Stimulated activated naive B cell treated with anti-CD40 and anti-IgM and Interleukin-4, amounts not matched to agents 10 μg/mL and 1 μg/mL and 100 μg/mL, for 72 hours (primary cell): ENCODE measurements around the gene POC1A.
A peak's percentile ranks its signal among the peaks of the same experiment; 100 is the strongest.
"Not testable (repeated sequence)": the region's sequence is repeated elsewhere in the genome, so short reads cannot be mapped to it uniquely, and the experiment has no call there.

Experiments used
- ATAC-seq, 2 donors: fragments of 150-1000 bp; cut with Tn5 transposase; replicated peaks; 2 replicates each; pipeline ENCODE4 v1.10.0; 2021; ENCODE audit warnings: moderate library complexity in 1 of 2
- DNase-seq: peaks from one replicate; pipeline ENCODE4 v3.0.0; 2021
- H3K27ac Mint-ChIP-seq: one replicate; pipeline ENCODE4 v1.8.0; 2022; ENCODE audit warnings: mild to moderate bottlenecking, mixed read lengths
- H3K27me3 Mint-ChIP-seq, 2 donors: one replicate each; pipeline ENCODE4 v1.8.0; 2022; ENCODE audit warnings: mixed read lengths in 2 of 2
- H3K36me3 Mint-ChIP-seq, 2 donors: one replicate each; pipeline ENCODE4 v1.8.0; 2022; ENCODE audit warnings: mixed read lengths in 2 of 2, mild to moderate bottlenecking in 1 of 2
- H3K4me1 Mint-ChIP-seq, 2 donors: one replicate each; pipeline ENCODE4 v1.8.0; 2022; ENCODE audit warnings: mixed read lengths in 2 of 2, mild to moderate bottlenecking in 1 of 2
- H3K4me3 Mint-ChIP-seq, 2 donors: one replicate each; pipeline ENCODE4 v1.8.0; 2022; ENCODE audit warnings: mild to moderate bottlenecking in 2 of 2, mixed read lengths in 2 of 2, moderate library complexity in 1 of 2
- H3K9me3 Mint-ChIP-seq, 2 donors: one replicate each; pipeline ENCODE4 v1.8.0; 2022; ENCODE audit warnings: mixed read lengths in 2 of 2, mild to moderate bottlenecking in 1 of 2

Gene POC1A

DNA sequence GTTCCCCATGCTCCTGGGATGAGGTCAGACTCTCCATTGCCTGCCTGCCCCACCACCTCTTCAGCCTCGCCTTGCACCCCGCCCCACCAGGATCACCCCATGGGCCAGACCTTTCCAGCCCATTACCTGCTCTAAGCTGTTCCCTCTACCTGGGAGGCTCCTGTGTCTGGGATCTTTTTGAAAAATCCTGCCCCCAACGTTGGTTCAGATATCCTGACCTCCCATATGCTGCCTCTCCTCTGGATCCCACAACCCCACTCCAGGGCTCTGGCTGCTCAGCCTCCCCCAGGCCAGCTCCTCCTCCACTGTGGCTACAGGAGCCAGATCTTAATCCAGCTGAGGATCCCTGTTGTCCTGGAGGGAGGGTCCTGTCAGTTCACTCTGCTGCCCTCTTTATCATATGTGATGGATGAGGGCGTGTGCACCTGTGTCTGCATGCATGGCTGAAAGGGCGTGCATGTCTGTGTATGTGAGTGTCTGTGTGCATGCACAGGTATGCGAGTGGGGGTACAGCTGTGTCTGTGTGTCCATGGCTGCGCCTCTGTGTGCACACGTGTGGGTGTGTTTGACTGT lies 22.0 kb upstream of the POC1A start:
- H3K27ac Mint-ChIP-seq: peak overlapping the region; percentile 57
- H3K27me3 Mint-ChIP-seq: no peaks in the 10 kb centered on the region
- DNase-seq (no peak), ATAC-seq (no peak)
- H3K9me3 Mint-ChIP-seq: no peaks in the 10 kb centered on the region
- no peaks in the 10 kb centered on the region for H3K36me3 Mint-ChIP-seq
- no peak overlapping the region for H3K4me3 Mint-ChIP-seq
- H3K4me1 Mint-ChIP-seq: peaks cover 0 to 2% of the 10 kb centered on the region in 2 donors

- peaks cover 0 to 2% of the 10 kb centered on the region in 2 donors for H3K4me1 Mint-ChIP-seq
- DNase-seq (no peak), ATAC-seq (no peak)
- H3K9me3 Mint-ChIP-seq: no peaks in the 10 kb centered on the region
- no peak overlapping the region for H3K27ac Mint-ChIP-seq
- no peak overlapping the region for H3K4me3 Mint-ChIP-seq
- H3K36me3 Mint-ChIP-seq: no peaks in the 10 kb centered on the region
- no peaks in the 10 kb centered on the region for H3K27me3 Mint-ChIP-seq
Measured at GRCh38 chr3:52175416-52176179, 21.4 kb upstream of the POC1A start.

GRCh38 chr3:52174896-52175295 lies 20.7 kb upstream of the POC1A start:
- ATAC-seq: no peak
- DNase-seq: no peak
- H3K4me3 Mint-ChIP-seq: no peak overlapping the region
- no peaks in the 10 kb centered on the region for H3K36me3 Mint-ChIP-seq
- H3K4me1 Mint-ChIP-seq: no peaks in the 10 kb centered on the region
- H3K27ac Mint-ChIP-seq: no peak overlapping the region
- no peaks in the 10 kb centered on the region for H3K9me3 Mint-ChIP-seq
- no peaks in the 10 kb centered on the region for H3K27me3 Mint-ChIP-seq

- H3K9me3 Mint-ChIP-seq: no peaks in the 10 kb centered on the region
- H3K4me3 Mint-ChIP-seq: no peak overlapping the region
- no peak overlapping the region for H3K27ac Mint-ChIP-seq
- ATAC-seq (no peak), DNase-seq (no peak)
- H3K27me3 Mint-ChIP-seq: no peaks in the 10 kb centered on the region
- H3K36me3 Mint-ChIP-seq: no peaks in the 10 kb centered on the region
- no peaks in the 10 kb centered on the region for H3K4me1 Mint-ChIP-seq
Measured at GRCh38 chr3:52173101-52173500, 18.9 kb upstream of the POC1A start.

DNA sequence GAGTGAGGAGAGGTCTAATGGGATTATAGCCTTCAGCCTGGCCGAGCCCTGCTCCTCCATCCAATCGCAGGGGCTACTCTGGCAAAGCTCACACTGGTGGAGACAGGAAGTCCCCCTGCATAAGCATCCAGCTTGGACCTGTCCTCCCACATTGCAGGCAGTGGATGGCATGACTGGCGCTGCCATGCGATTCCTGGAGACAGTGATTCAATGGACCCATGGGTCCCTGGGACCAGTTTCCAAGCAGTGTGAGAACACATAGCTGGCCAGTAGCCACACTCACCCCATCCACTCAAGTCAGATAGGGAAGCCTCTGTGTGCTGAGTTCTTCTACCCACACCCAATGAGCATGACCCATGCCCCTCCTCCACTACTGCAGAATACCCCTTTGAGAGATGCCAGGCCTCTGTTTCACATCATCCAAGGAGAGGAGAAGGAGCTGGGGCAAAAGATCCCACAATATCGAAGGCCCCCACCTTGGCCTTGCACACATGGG lies 18.1 kb upstream of the POC1A start:
- Mint-ChIP-seq H3K27ac (no peak overlapping the region), H3K4me3 (no peak overlapping the region), H3K36me3 (no peaks in the 10 kb centered on the region), H3K4me1 (no peaks in the 10 kb centered on the region), H3K27me3 (no peaks in the 10 kb centered on the region), H3K9me3 (no peaks in the 10 kb centered on the region)
- no peak for ATAC-seq
- DNase-seq: no peak

- no peak for ATAC-seq
- Mint-ChIP-seq H3K4me3 (no peak overlapping the region), H3K27ac (no peak overlapping the region), H3K27me3 (no peaks in the 10 kb centered on the region), H3K4me1 (no peaks in the 10 kb centered on the region), H3K36me3 (no peaks in the 10 kb centered on the region), H3K9me3 (no peaks in the 10 kb centered on the region)
- no peak for DNase-seq
Measured at GRCh38 chr3:52171514-52172261, 17.5 kb upstream of the POC1A start.

DNA sequence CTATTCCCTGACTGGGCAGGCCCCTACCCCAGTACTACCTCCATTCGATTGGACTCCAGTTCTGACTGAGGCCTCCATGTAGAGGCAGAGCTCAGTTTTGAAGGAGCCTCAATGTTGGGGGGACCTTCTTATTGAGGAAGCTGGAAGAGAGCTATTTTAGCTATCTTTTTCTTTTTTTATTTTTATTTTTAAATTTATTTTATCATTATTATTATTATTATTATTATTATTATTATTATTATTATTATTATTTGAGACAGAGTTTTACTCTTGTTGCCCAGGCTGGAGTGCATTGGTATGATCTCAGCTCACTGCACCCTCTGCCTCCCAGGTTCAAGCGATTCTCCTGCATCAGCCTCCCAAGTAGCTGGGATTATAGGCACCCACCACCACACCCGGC lies 16.0 kb upstream of the POC1A start:
- not testable (repeated sequence) for H3K36me3 Mint-ChIP-seq, ATAC-seq, H3K4me3 Mint-ChIP-seq, H3K9me3 Mint-ChIP-seq, H3K27me3 Mint-ChIP-seq, H3K4me1 Mint-ChIP-seq, H3K27ac Mint-ChIP-seq, DNase-seq

DNA sequence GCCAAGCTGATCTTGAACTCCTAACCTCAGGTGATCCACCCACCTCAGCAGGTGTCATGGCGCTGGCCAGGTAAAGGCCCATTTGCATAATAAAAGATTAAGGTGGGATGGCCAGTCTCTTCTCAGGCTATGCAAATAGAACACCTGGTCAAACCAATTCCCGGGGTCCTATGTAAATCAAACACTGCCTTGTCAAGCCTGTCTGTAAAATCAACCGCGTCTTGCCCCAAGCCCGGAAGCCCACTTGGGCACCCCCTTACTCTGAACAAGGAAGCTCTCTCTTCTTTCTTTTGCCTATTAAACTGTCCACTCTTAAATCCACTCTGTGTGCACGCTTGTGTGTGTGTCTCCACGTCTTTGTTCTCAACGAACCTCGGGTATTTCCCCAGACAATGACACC lies 13.0 kb upstream of the POC1A start:
- H3K27me3 Mint-ChIP-seq: no peaks in the 10 kb centered on the region
- no peak for DNase-seq
- H3K36me3 Mint-ChIP-seq: no peaks in the 10 kb centered on the region
- no peaks in the 10 kb centered on the region for H3K4me1 Mint-ChIP-seq
- no peaks in the 10 kb centered on the region for H3K9me3 Mint-ChIP-seq
- no peak for ATAC-seq
- H3K27ac Mint-ChIP-seq: no peak overlapping the region
- H3K4me3 Mint-ChIP-seq: no peak overlapping the region

GRCh38 chr3:52162250-52162872 lies 8.1 kb upstream of the POC1A start:
- no peaks in the 10 kb centered on the region for H3K36me3 Mint-ChIP-seq
- ATAC-seq (no peak), DNase-seq (no peak)
- no peaks in the 10 kb centered on the region for H3K4me1 Mint-ChIP-seq
- H3K27ac Mint-ChIP-seq: no peak overlapping the region
- no peak overlapping the region for H3K4me3 Mint-ChIP-seq
- no peaks in the 10 kb centered on the region for H3K9me3 Mint-ChIP-seq
- H3K27me3 Mint-ChIP-seq: no peaks in the 10 kb centered on the region

GRCh38 chr3:52159503-52159902 lies 5.3 kb upstream of the POC1A start:
- H3K27me3 Mint-ChIP-seq: no peaks in the 10 kb centered on the region
- ATAC-seq: no peak
- DNase-seq: no peak
- no peaks in the 10 kb centered on the region for H3K36me3 Mint-ChIP-seq
- no peak overlapping the region for H3K27ac Mint-ChIP-seq
- H3K9me3 Mint-ChIP-seq: no peaks in the 10 kb centered on the region
- no peak overlapping the region for H3K4me3 Mint-ChIP-seq
- peaks cover 4 to 13% of the 10 kb centered on the region in 2 donors for H3K4me1 Mint-ChIP-seq

DNA sequence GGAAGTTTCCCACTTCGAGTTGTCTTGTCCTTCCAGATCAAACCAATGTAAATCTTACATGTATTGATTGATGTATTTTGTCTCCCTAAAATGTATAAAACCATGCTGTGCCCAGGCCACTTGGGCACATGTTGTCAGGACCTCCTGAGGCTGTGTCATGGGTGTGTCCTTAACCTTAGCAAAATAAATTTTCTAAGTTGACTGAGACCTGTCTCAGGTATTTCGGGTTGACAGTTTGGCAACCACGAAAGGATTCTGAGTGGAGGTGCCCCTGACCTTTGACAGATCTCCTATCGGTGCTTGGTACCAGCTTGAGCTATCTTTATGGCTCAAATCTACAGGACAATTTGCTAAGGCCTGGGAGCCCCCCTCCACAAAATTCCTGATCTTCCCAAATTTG lies 1.7 kb upstream of the POC1A start:
- Mint-ChIP-seq H3K9me3 (no peaks in the 10 kb centered on the region), H3K27me3 (no peaks in the 10 kb centered on the region), H3K27ac (no peak overlapping the region), H3K36me3 (no peaks in the 10 kb centered on the region), H3K4me3 (peak overlapping the region; percentile 37 to 59), H3K4me1 (peaks cover 7 to 28% of the 10 kb centered on the region in 2 donors)
- DNase-seq: no peak
- ATAC-seq: no peak

DNA sequence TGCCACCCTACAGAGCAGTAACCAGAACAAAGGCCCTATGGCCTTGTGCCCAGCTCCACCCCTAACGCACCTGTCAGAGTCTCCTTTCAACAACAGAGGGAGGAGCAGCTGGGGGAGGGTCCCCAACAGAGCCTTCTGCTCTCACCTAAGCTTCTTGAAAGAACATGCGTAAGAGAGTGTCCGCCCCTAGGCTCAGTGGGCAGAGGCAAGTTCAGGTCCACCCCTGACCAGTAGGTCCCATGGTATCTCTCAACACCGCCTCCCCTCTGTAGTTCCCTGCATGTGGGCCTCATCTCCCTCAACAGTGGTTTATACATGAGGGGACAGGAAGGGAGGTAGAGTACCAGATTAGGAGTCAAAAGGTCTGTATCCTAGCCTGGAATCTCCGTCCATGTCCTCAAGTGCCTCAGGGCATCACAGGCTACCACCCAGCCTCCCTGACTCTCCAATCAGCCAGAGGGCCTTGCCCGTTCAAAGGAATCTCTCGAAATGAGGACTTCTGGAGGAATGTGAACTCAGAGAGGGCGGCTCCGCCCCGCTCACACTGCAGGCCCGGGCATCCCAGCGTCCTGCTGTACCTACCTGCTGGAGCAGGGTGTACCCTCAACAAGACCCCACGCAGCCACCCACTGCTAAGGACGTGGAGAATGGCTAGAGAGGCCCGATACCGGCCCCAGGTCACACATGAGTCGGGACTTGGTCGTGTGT lies 680 bp downstream of the POC1A start:
- peak overlapping the region; percentile 98 for H3K27ac Mint-ChIP-seq
- peak overlapping the region; percentile 94 to 95 for H3K4me3 Mint-ChIP-seq
- no peaks in the 10 kb centered on the region for H3K9me3 Mint-ChIP-seq
- H3K4me1 Mint-ChIP-seq: peaks cover 7 to 28% of the 10 kb centered on the region in 2 donors
- ATAC-seq (no peak), DNase-seq (no peak)
- H3K27me3 Mint-ChIP-seq: no peaks in the 10 kb centered on the region
- peaks cover 3 to 5% of the 10 kb centered on the region in 2 donors for H3K36me3 Mint-ChIP-seq

DNA sequence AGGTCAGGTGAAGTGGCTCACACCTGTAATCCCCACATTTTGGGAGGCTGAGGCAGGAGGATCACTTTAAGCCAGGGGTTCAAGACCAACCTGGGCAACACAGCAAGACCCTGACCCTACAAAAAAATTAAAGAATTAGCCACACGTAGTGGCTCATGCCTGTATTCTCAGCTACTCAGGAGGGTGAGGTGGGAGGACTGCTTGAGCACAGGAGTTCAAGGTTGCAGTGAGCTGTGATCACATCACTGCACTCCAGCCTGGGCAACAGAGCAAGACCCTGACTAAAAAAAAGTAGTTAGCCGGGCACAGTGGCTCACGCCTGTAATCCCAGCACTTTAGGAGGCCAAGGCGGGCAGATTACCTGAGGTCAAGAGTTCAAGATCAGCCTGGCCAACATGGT lies 2.2 kb downstream of the POC1A start:
- not testable (repeated sequence) for H3K27ac Mint-ChIP-seq, H3K4me3 Mint-ChIP-seq, DNase-seq, H3K9me3 Mint-ChIP-seq, ATAC-seq, H3K27me3 Mint-ChIP-seq, H3K36me3 Mint-ChIP-seq
- peaks cover 7 to 28% of the 10 kb centered on the region in 2 donors for H3K4me1 Mint-ChIP-seq

DNA sequence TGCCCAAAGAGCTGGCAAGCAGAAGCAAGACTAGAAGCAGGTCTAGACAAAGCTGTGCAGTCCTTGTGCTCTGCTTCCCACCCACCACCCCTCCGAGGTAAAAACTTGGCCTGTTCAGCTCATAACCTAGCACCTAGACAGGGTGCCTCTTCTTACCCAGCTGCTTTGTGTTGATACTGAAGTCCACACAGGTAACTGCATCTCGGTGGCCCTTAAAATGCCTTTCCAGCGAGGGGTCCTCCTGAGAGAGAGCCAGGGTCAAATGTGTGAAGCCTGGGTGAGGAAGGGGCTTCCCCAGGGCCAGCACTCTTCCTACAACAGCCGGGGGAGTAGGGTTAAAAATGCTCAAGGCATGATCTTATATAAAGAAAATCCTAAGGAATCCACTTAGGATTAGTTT lies 3.4 kb downstream of the POC1A start:
- peaks cover 4 to 5% of the 10 kb centered on the region in 2 donors for H3K36me3 Mint-ChIP-seq
- H3K4me3 Mint-ChIP-seq: no peak overlapping the region
- no peak overlapping the region for H3K27ac Mint-ChIP-seq
- DNase-seq: no peak
- ATAC-seq: no peak
- peaks cover 7 to 27% of the 10 kb centered on the region in 2 donors for H3K4me1 Mint-ChIP-seq
- no peaks in the 10 kb centered on the region for H3K9me3 Mint-ChIP-seq
- H3K27me3 Mint-ChIP-seq: no peaks in the 10 kb centered on the region
